Amygdala (tissue), 56 donors: ENCODE measurements around the gene CA5B.
"Not testable (repeated sequence)": the region's sequence is repeated elsewhere in the genome, so short reads cannot be mapped to it uniquely, and the experiment has no call there.

ENCODE experiments used
- DNase-seq, 56 donors: peaks; one replicate each; lab custom pipeline; 2025; lab: John Stamatoyannopoulos, UW

CA5B gene

DNA sequence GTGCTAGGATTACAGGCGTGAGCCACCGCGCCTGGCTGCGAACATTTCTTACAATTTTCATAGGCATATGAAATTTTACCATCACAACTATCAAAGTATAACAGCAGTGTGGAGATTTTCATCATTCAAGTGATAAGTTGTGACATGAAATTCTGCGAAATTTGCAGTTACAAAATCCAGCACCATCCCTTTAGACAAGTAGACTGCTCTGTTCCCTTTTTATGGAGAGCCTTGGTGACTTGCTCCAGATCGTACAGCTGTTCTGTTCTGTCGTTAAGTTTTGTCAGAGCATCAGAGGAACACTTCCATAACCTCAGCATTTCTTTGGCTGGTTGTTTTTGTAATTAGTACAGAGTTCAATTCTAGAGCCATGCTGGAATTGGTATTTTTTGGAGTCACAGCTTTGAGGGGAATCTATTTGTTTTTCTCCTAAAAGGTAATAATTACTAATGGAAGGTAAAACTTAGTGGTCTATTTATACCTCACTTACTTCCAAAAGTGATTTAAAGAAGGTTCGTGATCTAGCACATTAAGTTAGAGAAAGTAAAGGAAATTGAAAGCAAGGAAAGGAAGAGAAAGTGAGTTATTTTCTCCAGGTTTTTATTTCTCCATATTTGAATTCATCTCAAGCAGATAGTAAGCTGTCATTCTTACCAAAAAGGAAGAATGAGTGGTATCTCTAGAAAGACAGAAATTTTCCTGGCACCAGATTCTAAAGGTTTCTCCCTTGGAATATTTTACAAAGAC is 74.3 kb downstream of the CA5B start:
- no peak for DNase-seq

DNA sequence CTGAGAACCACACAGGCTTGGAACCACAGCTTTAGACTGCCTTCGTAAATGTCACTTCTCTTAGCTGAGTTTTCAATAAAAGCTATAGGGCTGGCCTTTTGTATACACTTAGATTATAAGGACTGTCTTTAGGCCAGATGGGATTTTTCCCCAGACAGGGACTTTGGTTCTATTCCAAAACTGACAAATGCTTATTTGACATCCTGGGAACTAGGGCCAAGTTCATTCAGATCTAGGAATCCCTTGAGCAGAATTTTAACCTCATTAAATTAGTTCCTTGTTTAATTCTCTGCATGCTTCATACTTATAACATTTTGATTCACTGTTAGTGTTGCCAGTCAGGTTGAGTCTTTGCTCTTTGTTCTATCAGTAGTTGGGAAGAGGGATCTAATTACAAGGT is 75.3 kb downstream of the CA5B start:
- DNase-seq = no peak

DNA sequence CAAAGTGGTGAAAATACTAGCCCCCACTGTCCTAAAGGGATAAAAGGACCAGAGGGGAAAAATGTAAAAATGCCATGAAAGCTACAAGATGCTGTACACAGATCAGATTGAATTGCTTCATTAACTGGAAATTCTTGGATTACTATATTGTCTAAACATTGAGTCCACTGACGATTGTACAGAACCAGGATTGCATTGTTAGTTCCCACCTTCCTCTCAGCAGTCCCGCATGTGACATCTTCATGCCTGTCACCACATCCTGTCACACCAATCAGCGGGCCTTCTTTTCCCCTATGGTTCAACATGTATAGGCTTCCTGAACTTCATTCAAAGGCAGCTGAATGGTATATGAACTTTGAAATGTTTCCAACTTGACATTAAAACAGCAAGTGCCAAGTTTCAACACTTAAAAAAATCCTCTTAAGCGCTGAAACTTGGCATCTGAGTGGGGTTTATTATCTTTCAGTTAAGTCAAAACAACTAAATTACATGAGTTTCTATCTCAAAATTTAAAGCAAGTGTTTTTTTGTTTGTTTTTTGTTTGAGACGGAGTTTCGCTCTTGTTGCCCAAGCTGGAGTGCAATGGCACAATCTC is 76.8 kb downstream of the CA5B start:
- DNase-seq = no peak

- DNase-seq = peak in 3 of 56 donors; percentile 1 to 3 (median 2)
Observed at GRCh38 chrX:15815779-15816437, 77.8 kb downstream of the CA5B start.

GRCh38 chrX:15816438-15816809 is 78.4 kb downstream of the CA5B start:
- DNase-seq = no peak

GRCh38 chrX:15816886-15817285 is 78.8 kb downstream of the CA5B start:
- DNase-seq = no peak

- DNase-seq = no peak
Observed at GRCh38 chrX:15820106-15821073, 82.3 kb downstream of the CA5B start.

- no peak for DNase-seq
Observed at GRCh38 chrX:15822922-15823321, 84.9 kb downstream of the CA5B start.

DNA sequence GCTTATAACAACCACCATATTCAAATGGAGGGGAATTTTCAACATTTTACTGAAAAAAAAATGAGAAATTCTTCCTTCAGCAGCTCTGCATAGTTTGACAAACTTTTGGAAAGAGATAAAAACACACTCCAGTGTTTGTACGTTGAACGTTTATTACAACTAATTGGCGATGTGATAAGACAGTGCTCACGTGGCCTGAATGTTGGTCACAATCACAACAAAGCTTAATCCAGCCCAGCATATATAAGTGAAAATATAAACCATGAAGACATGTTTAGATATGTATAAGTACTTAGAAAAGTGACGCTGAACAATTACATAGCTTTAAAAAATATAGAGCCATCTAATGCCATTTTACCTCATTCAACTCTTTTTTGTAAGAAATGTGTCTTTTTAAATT is 87.9 kb downstream of the CA5B start:
- no peak for DNase-seq

GRCh38 chrX:15829217-15829616 is 91.1 kb downstream of the CA5B start:
- DNase-seq = no peak

DNA sequence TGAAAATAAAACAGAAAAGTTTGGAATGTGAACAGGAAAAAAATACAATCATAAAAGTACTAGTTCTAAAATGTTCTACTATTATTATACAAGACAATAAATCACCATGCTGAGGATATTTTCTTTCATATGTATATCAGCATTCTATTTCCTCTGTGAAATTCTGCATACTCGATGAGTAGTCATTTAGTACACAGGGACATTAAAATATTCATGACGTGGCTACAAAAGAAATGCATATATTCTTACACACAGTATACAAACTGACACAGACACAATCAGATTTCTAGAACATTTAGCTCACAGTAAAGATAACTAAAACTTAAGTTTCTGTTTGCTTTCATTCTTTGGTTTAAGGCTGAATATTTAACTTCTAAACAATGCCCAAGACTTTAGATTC is 93.3 kb downstream of the CA5B start:
- DNase-seq = not testable (repeated sequence)

DNA sequence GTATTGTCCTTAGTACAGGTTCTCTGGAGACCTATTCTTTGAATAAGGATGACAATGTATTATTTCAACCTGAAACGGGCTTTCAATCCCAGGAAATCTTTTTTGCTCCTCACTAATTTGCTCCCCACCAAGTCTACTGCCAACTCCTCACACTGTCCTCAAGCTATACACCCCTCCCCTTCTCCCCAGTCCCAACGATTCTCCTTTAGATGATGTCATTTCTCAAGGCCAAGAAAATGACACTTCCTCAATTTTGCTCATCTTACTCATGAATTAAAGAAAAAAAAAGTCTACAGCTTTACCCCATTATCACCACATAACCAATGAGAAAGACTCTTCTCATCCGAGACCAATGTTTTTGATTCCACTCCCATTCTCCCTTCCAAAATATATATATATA is 96.0 kb downstream of the CA5B start:
- no peak for DNase-seq

- no peak for DNase-seq
Observed at GRCh38 chrX:15834827-15835595, 96.9 kb downstream of the CA5B start.
